DOHH2 (cell line): Measurements from ENCODE around the gene SALL4.

Source experiments
- CTCF ChIP-seq: fragments of 200-600 bp; sonication (generic); IDR thresholded peaks from one replicate; pipeline ENCODE4 v1.5.1; 2014; ENCODE audit warnings: antibody characterized with exemption, mild to moderate bottlenecking, low read depth, low read length; ENCODE audit not compliant: poor library complexity, severe bottlenecking
- EZH2phosphoT487 ChIP-seq: fragments of 200-600 bp; sonication (generic); IDR thresholded peaks from 2 replicates; pipeline ENCODE4 v1.6.1; 2017; ENCODE audit warnings: borderline replicate concordance, mild to moderate bottlenecking, antibody characterized with exemption, low read length, moderate library complexity, mixed read lengths

- TF ChIP-seq CTCF = no peak
- no peak for TF ChIP-seq EZH2phosphoT487
These were observed 5.5 kb upstream of the SALL4 start for GRCh38 chr20:51807720-51808250.
